Measurements from ENCODE around the gene TUBA3D.

DNA sequence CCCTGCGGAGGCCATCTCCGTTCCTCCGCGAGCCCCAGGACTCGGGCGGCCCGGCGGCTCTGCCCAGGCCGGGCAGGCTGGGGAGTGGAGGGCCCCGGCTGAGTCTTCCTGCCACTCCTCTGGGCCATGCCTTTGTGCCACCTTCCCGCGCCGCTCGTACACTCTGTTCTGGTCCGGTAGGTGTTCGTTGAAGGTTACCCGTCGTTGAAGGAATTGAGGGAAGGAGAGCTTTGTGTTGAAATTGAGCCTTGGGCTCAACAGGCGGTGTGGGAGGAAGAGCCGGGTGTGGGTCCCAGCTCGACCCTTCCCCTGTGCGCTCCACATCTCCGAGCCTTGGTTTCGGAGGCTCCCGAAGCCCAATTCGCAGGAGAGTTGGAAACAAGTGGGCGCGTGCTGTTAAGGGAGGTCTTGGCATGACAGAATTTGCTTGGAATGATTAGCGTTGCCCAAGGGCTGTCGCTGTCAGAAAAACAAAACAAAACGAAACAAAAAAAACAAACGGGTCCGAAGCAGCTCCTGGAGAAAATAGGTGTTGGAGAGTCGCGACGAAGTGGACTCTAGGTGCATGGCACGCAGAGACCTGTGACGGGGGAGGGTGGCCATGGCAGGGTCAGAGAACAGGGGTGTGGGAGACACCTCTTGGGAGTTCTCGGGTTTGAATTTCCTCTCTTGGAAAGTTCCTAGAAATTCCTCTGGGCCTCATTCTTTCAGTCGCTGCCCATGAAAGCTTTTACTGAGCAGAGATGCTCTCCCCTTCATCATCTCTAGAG, 17.5 kb downstream of the TUBA3D start:
- no peak for TF ChIP-seq TAF1 (IDR thresholded peaks at IDR 0.05; ENCODE audit: borderline replicate concordance, low read depth, low read length)
- TF ChIP-seq RXRA (IDR thresholded peaks at IDR 0.05; ENCODE audit: borderline replicate concordance, low read depth) = no peak
- no peak for TF ChIP-seq GABPA (IDR thresholded peaks at IDR 0.05; ENCODE audit: low read depth)
- TF ChIP-seq, protein P1, sequence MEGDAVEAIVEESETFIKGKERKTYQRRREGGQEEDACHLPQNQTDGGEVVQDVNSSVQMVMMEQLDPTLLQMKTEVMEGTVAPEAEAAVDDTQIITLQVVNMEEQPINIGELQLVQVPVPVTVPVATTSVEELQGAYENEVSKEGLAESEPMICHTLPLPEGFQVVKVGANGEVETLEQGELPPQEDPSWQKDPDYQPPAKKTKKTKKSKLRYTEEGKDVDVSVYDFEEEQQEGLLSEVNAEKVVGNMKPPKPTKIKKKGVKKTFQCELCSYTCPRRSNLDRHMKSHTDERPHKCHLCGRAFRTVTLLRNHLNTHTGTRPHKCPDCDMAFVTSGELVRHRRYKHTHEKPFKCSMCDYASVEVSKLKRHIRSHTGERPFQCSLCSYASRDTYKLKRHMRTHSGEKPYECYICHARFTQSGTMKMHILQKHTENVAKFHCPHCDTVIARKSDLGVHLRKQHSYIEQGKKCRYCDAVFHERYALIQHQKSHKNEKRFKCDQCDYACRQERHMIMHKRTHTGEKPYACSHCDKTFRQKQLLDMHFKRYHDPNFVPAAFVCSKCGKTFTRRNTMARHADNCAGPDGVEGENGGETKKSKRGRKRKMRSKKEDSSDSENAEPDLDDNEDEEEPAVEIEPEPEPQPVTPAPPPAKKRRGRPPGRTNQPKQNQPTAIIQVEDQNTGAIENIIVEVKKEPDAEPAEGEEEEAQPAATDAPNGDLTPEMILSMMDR (IDR thresholded peaks at IDR 0.05) = no peak
- TF ChIP-seq RAD21 (IDR thresholded peaks at IDR 0.05; ENCODE audit: low read length) = no peak
- TF ChIP-seq EP300 (IDR thresholded peaks at IDR 0.05; ENCODE audit: borderline replicate concordance in 1 of 2, low read depth in 1 of 2, low read length in 1 of 2) = no peak
- TF ChIP-seq REST (IDR thresholded peaks at IDR 0.05; ENCODE audit: low read depth, low read length) = no peak

Data from SK-N-SH (cell line).